H9 (cell line): ENCODE measurements around the gene GTF2F2. TPM values are rescaled to one million over a fixed set of nuclear protein-coding genes. Genes with fewer than 3 reads are reported as not detected.

ENCODE experiments used
- DNase-seq: peaks from one replicate; pipeline ENCODE4 v3.0.0-alpha.2; 2017
- H2AFZ ChIP-seq: one replicate; pipeline ENCODE4 v1.6.1; 2013; ENCODE audit warnings: mild to moderate bottlenecking, low read length, control low read depth, moderate library complexity
- H2AK5ac ChIP-seq: 2 replicates; pipeline ENCODE4 v1.6.1; 2013; ENCODE audit warnings: low read length, control low read depth, mixed read lengths; ENCODE audit not compliant: insufficient read length
- H2BK120ac ChIP-seq: one replicate; pipeline ENCODE4 v1.6.1; 2013; ENCODE audit warnings: low read depth, mild to moderate bottlenecking, low read length, control low read depth, inconsistent platforms; ENCODE audit not compliant: poor library complexity, severe bottlenecking
- H2BK12ac ChIP-seq: 2 replicates; pipeline ENCODE4 v1.6.1; 2013; ENCODE audit warnings: low read length, control low read depth, mixed read lengths, low read depth; ENCODE audit not compliant: insufficient read length
- H2BK15ac ChIP-seq: 2 replicates; pipeline ENCODE4 v1.6.1; 2013; ENCODE audit warnings: low read depth, low read length, control low read depth
- H2BK20ac ChIP-seq: one replicate; pipeline ENCODE4 v1.6.1; 2013; ENCODE audit warnings: low read depth, mild to moderate bottlenecking, low read length, control low read depth, inconsistent platforms; ENCODE audit not compliant: poor library complexity, severe bottlenecking
- H2BK5ac ChIP-seq: 2 replicates; pipeline ENCODE4 v1.6.1; 2013; ENCODE audit warnings: low read length, control low read depth, mixed read lengths; ENCODE audit not compliant: insufficient read length
- H3K14ac ChIP-seq: 2 replicates; pipeline ENCODE4 v1.6.1; 2013; ENCODE audit warnings: low read length, control low read depth; ENCODE audit not compliant: insufficient read depth
- H3K18ac ChIP-seq: 2 replicates; pipeline ENCODE4 v1.6.1; 2013; ENCODE audit warnings: low read depth, mild to moderate bottlenecking, mixed read lengths, low read length, control low read depth; ENCODE audit not compliant: insufficient read length
- H3K23ac ChIP-seq: 2 replicates; pipeline ENCODE4 v1.6.1; 2013; ENCODE audit warnings: low read length, control low read depth, mixed read lengths, low read depth; ENCODE audit not compliant: insufficient read length
- H3K23me2 ChIP-seq: 2 replicates; pipeline ENCODE4 v1.6.1; 2013; ENCODE audit warnings: low read depth, mild to moderate bottlenecking, mixed read lengths, low read length, control low read depth; ENCODE audit not compliant: insufficient read length, poor library complexity, severe bottlenecking
- H3K27ac ChIP-seq: 2 replicates; pipeline ENCODE4 v1.5.1; 2013; ENCODE audit warnings: low read length, control low read depth, mixed read lengths, low read depth; ENCODE audit not compliant: insufficient read length
- H3K27me3 ChIP-seq: 2 replicates; pipeline ENCODE4 v1.6.1; 2013; ENCODE audit warnings: low read length, control low read depth, inconsistent platforms; ENCODE audit not compliant: insufficient read depth
- H3K4ac ChIP-seq: 2 replicates; pipeline ENCODE4 v1.6.1; 2013; ENCODE audit warnings: low read depth, mild to moderate bottlenecking, control low read depth, inconsistent platforms, low read length, moderate library complexity
- H3K4me1 ChIP-seq: 2 replicates; pipeline ENCODE4 v1.6.1; 2013; ENCODE audit warnings: low read length, control low read depth, inconsistent platforms; ENCODE audit not compliant: insufficient read depth
- H3K4me2 ChIP-seq: 2 replicates; pipeline ENCODE4 v1.6.1; 2013; ENCODE audit warnings: low read length, control low read depth, mixed read lengths; ENCODE audit not compliant: insufficient read length, insufficient read depth
- H3K56ac ChIP-seq: 2 replicates; pipeline ENCODE4 v1.6.1; 2013; ENCODE audit warnings: low read depth, mild to moderate bottlenecking, mixed read lengths, low read length, control low read depth; ENCODE audit not compliant: insufficient read length
- H3K79me1 ChIP-seq: 2 replicates; pipeline ENCODE4 v1.6.1; 2013; ENCODE audit warnings: low read depth, mild to moderate bottlenecking, moderate library complexity, low read length, control low read depth, inconsistent platforms; ENCODE audit not compliant: insufficient read depth, poor library complexity, severe bottlenecking
- H3K79me2 ChIP-seq: 2 replicates; pipeline ENCODE4 v1.6.1; 2013; ENCODE audit warnings: low read length, control low read depth, inconsistent platforms; ENCODE audit not compliant: insufficient read depth
- H3K9ac ChIP-seq: 2 replicates; pipeline ENCODE4 v1.6.1; 2013; ENCODE audit warnings: low read length, control low read depth, mixed read lengths; ENCODE audit not compliant: insufficient read length; ENCODE audit errors: extremely low read depth
- H3K9me3 ChIP-seq: one replicate; pipeline ENCODE4 v1.6.1; 2013; ENCODE audit warnings: low read depth, low read length, inconsistent platforms; ENCODE audit not compliant: control insufficient read depth
- H3T11ph ChIP-seq: one replicate; pipeline ENCODE4 v1.6.1; 2013; ENCODE audit warnings: mild to moderate bottlenecking, low read length, control low read depth, inconsistent platforms
- H4K20me1 ChIP-seq: one replicate; pipeline ENCODE4 v1.6.1; 2013; ENCODE audit not compliant: control insufficient read depth, insufficient read length, insufficient read depth
- H4K5ac ChIP-seq: 2 replicates; pipeline ENCODE4 v1.6.1; 2013; ENCODE audit warnings: low read depth, mild to moderate bottlenecking, mixed read lengths, low read length, control low read depth; ENCODE audit not compliant: insufficient read length
- H4K8ac ChIP-seq: replicated peaks from 2 replicates; pipeline ENCODE4 v1.6.1; 2013; ENCODE audit warnings: low read length, control low read depth, mixed read lengths, low read depth; ENCODE audit not compliant: insufficient read length
- H4K91ac ChIP-seq: 2 replicates; pipeline ENCODE4 v1.6.1; 2013; ENCODE audit warnings: low read depth, mild to moderate bottlenecking, moderate library complexity, mixed read lengths, low read length, control low read depth; ENCODE audit not compliant: insufficient read length
- H3K27ac Mint-ChIP-seq, 3 experiments: 2 replicates in 2 of 3; 3 replicates in 1 of 3; pipeline ENCODE4 v1.8.0; 2020 to 2021; ENCODE audit warnings: mixed read lengths in 3 of 3, mild to moderate bottlenecking in 1 of 3, moderate library complexity in 1 of 3
- H3K27me3 Mint-ChIP-seq: 2 replicates; pipeline ENCODE4 v1.8.0; 2021; ENCODE audit warnings: low read depth, mild to moderate bottlenecking, moderate library complexity, mixed read lengths
- H3K36me3 Mint-ChIP-seq, 3 experiments: 2 replicates in 2 of 3; 3 replicates in 1 of 3; pipeline ENCODE4 v1.8.0; 2020 to 2021; ENCODE audit warnings: low read depth in 3 of 3, mixed read lengths in 3 of 3; ENCODE audit not compliant: insufficient read depth in 1 of 3
- H3K4me1 Mint-ChIP-seq, 2 experiments: 2 replicates each; pipeline ENCODE4 v1.8.0; 2020; ENCODE audit warnings: mixed read lengths in 2 of 2
- H3K4me3 Mint-ChIP-seq, 2 experiments: 2 replicates in 1 of 2; 3 replicates in 1 of 2; pipeline ENCODE4 v1.8.0; 2020 to 2021; ENCODE audit warnings: mild to moderate bottlenecking in 2 of 2, mixed read lengths in 2 of 2, moderate library complexity in 1 of 2
- H3K9me3 Mint-ChIP-seq, 2 experiments: 2 replicates in 1 of 2; 3 replicates in 1 of 2; pipeline ENCODE4 v1.8.0; 2020; ENCODE audit warnings: mild to moderate bottlenecking in 2 of 2, mixed read lengths in 2 of 2, moderate library complexity in 1 of 2
- CTCF ChIP-seq: fragments of 200-600 bp; sonication (generic); conservative IDR thresholded peaks from 3 replicates; pipeline ENCODE4 v1.8.0; 2021; ENCODE audit warnings: antibody characterized with exemption, mild to moderate bottlenecking
- WGBS: extraction: QIAGEN DNeasy Blood & Tissue Kit; methylation state at CpG from one replicate; pipeline ENCODE4 v1.1.7; 2013; ENCODE audit warnings: missing lambda C conversion rate, low lambda C conversion rate, mixed read lengths; ENCODE audit not compliant: insufficient read length; ENCODE audit errors: extremely low coverage; 5-methylcytosine and 5-hydroxymethylcytosine counted together
- total RNA-seq: library from RNA; stranded (reverse); gene quantifications from 2 replicates; pipeline ENCODE4 v1.2.1, GENCODE V29; 2021

The GTF2F2 gene
- total RNA-seq, 1 experiment from 2014 or later: 29.6 TPM

DNA sequence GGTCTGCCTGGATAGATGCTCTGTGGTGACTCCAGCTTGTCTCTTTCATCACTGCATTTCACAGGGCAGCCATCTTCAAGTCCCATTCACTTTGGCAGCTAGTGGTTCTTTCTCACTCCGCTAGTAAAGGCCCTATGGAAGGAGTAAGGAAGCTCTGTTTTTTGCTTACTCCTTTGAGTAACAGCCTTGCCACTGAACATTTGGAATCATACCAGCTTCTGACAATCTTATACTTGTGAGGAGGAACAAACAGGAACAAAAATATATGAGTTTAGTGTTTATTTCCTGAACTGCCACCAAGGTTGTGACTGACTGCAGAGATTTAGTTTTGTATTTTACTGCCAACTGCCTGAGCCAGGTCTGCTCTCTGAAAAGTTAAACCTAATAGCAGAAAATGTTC is 41.9 kb downstream of the GTF2F2 start:
- no peak for TF ChIP-seq CTCF
- H3K23ac ChIP-seq: no peak overlapping the region
- Mint-ChIP-seq H3K27me3 (no peaks in the 10 kb centered on the region), H3K36me3 (peaks cover 4 to 26% (median 21%) of the 10 kb centered on the region in 3 experiments; a peak in 5 of 7 replicates), H3K27ac (peak overlapping the region in 2 of 3 experiments; percentile 51 to 52; a peak in 2 of 7 replicates), H3K4me1 (no peaks in the 10 kb centered on the region), H3K4me3 (no peak overlapping the region), H3K9me3 (no peaks in the 10 kb centered on the region)
- no peak overlapping the region for H4K8ac ChIP-seq
- H4K20me1 ChIP-seq: no peaks in the 10 kb centered on the region
- no peak overlapping the region for H2BK120ac ChIP-seq
- no peaks in the 10 kb centered on the region for H3K4me1 ChIP-seq
- WGBS: no CpG with 5 or more reads among the region's 1 CpG
- H2AK5ac ChIP-seq: no peak overlapping the region
- H2AFZ ChIP-seq: no peak overlapping the region
- no peaks in the 10 kb centered on the region for H3K27me3 ChIP-seq
- H3K56ac ChIP-seq: no peak overlapping the region
- H2BK15ac ChIP-seq: no peak overlapping the region
- no peaks in the 10 kb centered on the region for H3K79me1 ChIP-seq
- DNase-seq: no peak
- H3K79me2 ChIP-seq: no peaks in the 10 kb centered on the region
- no peak overlapping the region for H3K27ac ChIP-seq
- no peak overlapping the region for H3K4ac ChIP-seq
- H3K23me2 ChIP-seq: no peaks in the 10 kb centered on the region
- no peak overlapping the region for H3K14ac ChIP-seq
- no peak overlapping the region for H2BK12ac ChIP-seq
- H2BK20ac ChIP-seq: no peak overlapping the region
- H3T11ph ChIP-seq: no peak overlapping the region
- no peak overlapping the region for H4K91ac ChIP-seq
- no peak overlapping the region for H3K18ac ChIP-seq
- H3K9me3 ChIP-seq: no peaks in the 10 kb centered on the region
- no peak overlapping the region for H3K4me2 ChIP-seq
- no peak overlapping the region for H2BK5ac ChIP-seq
- H3K9ac ChIP-seq: no peak overlapping the region
- no peak overlapping the region for H4K5ac ChIP-seq
